ENCODE data around the gene PSMC3. TPM values are rescaled to one million over a fixed set of nuclear protein-coding genes. Genes with fewer than 3 reads are reported as not detected.

Gene PSMC3
- total RNA-seq, 1 experiment from 2014 or later = 179 TPM

DNA sequence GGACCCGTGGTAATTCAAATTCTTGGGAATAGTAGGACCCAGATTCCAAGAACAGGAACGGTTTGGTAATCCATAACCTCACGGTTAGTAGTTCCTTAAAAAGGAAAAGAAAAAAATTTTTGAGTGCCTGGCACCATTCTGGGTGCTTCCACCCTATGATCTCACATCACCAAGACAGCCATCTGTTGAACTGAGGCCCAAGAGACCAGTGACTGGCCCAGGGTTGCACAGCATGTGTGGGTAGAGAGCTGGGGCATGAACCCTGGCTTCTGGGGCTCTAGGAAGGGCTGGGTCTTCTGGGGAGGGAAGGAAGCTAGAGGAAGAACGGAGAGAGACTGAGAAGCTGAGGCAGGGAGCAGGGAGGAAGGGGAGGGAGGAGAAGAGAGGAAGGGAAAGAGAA, 43.2 kb downstream of the PSMC3 start:
- Histone ChIP-seq H3K9me3 (ENCODE audit: control insufficient read depth, low read depth, low read length) (no peaks in the 10 kb centered on the region), H4K91ac (ENCODE audit: insufficient read length, low read depth, low read length) (no peak overlapping the region), H3K4ac (ENCODE audit: low read depth, low read length) (no peak overlapping the region), H3K4me1 (ENCODE audit: insufficient read depth, low read length) (no peaks in the 10 kb centered on the region), H3K27me3 (ENCODE audit: insufficient read depth, low read length) (no peaks in the 10 kb centered on the region), H2BK15ac (ENCODE audit: low read depth, low read length) (no peak overlapping the region), H2AFZ (ENCODE audit: low read length) (no peak overlapping the region), H3K23me2 (ENCODE audit: insufficient read length, low read depth, low read length, poor library complexity, severe bottlenecking) (no peaks in the 10 kb centered on the region), H3K56ac (ENCODE audit: insufficient read length, low read depth, low read length) (no peak overlapping the region), H3K14ac (ENCODE audit: insufficient read depth, low read length) (no peak overlapping the region), H2BK120ac (ENCODE audit: low read depth, low read length, poor library complexity, severe bottlenecking) (no peak overlapping the region), H2AK5ac (ENCODE audit: insufficient read length, low read length) (no peak overlapping the region), H3K27ac (ENCODE audit: insufficient read length, low read depth, low read length) (no peak overlapping the region), H4K8ac (replicated peaks; ENCODE audit: insufficient read length, low read depth, low read length) (no peak overlapping the region), H3K4me2 (ENCODE audit: insufficient read depth, insufficient read length, low read length) (no peak overlapping the region), H3K79me2 (ENCODE audit: insufficient read depth, low read length) (no peaks in the 10 kb centered on the region), H3K18ac (ENCODE audit: insufficient read length, low read depth, low read length) (no peak overlapping the region), H3K23ac (ENCODE audit: insufficient read length, low read depth, low read length) (no peak overlapping the region), H4K5ac (ENCODE audit: insufficient read length, low read depth, low read length) (no peak overlapping the region), H3K9ac (ENCODE audit: extremely low read depth, insufficient read length, low read length) (no peak overlapping the region), H2BK20ac (ENCODE audit: low read depth, low read length, poor library complexity, severe bottlenecking) (no peak overlapping the region), H2BK5ac (ENCODE audit: insufficient read length, low read length) (no peak overlapping the region), H2BK12ac (ENCODE audit: insufficient read length, low read depth, low read length) (no peak overlapping the region), H3T11ph (ENCODE audit: low read length) (no peak overlapping the region), H4K20me1 (ENCODE audit: control insufficient read depth, insufficient read depth, insufficient read length) (no peaks in the 10 kb centered on the region), H3K79me1 (ENCODE audit: insufficient read depth, low read depth, low read length, poor library complexity, severe bottlenecking) (no peaks in the 10 kb centered on the region)
- Mint-ChIP-seq H3K27ac (no peak overlapping the region), H3K27me3 (ENCODE audit: low read depth) (peaks cover 5% of the 10 kb centered on the region), H3K36me3 (ENCODE audit: insufficient read depth in 1 of 3, low read depth in 3 of 3) (no peaks in the 10 kb centered on the region), H3K4me3 (no peak overlapping the region), H3K4me1 (peaks cover 2 to 3% of the 10 kb centered on the region in 2 experiments; a peak in 3 of 4 replicates), H3K9me3 (no peaks in the 10 kb centered on the region)
- TF ChIP-seq, protein P1, sequence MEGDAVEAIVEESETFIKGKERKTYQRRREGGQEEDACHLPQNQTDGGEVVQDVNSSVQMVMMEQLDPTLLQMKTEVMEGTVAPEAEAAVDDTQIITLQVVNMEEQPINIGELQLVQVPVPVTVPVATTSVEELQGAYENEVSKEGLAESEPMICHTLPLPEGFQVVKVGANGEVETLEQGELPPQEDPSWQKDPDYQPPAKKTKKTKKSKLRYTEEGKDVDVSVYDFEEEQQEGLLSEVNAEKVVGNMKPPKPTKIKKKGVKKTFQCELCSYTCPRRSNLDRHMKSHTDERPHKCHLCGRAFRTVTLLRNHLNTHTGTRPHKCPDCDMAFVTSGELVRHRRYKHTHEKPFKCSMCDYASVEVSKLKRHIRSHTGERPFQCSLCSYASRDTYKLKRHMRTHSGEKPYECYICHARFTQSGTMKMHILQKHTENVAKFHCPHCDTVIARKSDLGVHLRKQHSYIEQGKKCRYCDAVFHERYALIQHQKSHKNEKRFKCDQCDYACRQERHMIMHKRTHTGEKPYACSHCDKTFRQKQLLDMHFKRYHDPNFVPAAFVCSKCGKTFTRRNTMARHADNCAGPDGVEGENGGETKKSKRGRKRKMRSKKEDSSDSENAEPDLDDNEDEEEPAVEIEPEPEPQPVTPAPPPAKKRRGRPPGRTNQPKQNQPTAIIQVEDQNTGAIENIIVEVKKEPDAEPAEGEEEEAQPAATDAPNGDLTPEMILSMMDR (conservative IDR thresholded peaks at IDR 0.05) = no peak
- no peak for DNase-seq
- no CpG with 5 or more reads among the region's 4 CpGs for WGBS (ENCODE audit: extremely low coverage, insufficient read length, low lambda C conversion rate)
